ENCODE measurements around the gene SLC35D2.
"Not testable (repeated sequence)": the region's sequence is repeated elsewhere in the genome, so short reads cannot be mapped to it uniquely, and the experiment has no call there.

The SLC35D2 gene

DNA sequence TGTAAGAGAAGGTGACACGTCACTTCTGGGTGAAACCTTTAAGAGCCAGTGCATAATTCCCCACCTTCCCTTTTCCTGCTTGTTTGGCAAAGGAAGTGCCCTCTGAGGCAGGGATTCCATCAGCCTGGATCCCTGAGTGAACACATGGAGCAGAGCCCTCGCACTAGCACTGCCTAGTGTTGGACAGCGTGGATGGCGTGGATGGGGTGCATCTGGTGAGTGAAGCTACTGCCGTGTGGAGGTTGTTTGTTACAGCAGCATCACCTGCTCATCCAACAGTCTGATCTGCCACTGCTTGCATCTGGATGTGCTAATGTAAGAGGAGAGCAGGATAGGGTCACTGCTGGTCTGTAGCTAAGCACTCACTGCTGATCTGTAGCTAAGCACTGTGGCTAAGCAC lies 35.2 kb downstream of the SLC35D2 start:
- DNase-seq, result no peak

DNA sequence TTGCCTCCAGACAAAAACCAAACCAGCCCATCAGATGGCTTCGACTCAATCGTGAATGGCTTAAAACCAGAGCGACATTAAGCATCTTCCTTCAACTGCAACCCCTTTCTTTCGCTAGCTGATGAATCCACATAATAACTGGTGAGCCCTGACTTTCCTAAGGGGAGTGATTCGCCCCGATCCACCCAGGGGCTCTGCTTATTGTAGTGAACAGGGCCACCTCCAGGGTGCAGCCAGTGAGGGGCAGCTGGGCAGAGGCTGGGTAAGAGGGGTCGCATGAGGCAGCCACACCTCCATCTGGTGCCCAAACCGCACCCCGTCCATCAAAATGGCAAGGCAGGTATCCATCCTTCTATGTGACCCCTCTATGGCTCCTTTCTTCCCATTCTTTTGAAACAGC lies 38.0 kb downstream of the SLC35D2 start:
- DNase-seq, result no peak

DNA sequence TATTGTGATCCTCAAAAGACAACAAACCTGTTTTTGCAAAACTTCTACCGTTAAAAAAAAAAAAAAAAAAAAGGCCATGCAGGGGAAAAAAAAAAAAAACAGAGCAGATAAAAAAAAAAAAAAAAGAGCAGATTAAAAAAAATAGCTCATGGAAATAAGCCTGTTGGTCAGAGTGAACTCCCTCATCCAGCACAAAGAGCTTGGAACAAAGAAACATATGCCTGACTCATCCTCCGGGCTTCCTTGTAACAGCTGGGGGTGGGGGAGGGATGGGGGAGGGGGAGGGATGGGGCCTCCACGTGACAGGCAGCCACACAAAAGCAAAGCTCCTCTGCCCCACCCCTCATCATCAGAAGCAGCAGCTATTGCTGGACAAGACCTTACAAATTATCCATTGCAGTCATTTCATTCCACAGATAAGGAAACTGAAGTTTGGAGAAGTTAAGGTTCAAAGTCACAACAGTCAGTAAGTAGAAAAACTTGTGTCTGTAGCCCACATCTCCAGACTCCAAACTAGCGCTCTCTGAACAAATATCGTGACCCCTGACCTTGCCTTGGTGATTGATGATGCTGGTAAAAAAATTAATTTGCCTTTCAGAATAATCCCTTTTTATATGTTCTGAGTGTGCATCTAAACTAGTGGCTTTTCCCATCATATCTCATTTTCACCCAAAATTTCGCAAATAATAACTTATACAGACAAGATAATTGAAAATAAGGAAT lies 38.9 kb downstream of the SLC35D2 start:
- DNase-seq, result no peak

DNA sequence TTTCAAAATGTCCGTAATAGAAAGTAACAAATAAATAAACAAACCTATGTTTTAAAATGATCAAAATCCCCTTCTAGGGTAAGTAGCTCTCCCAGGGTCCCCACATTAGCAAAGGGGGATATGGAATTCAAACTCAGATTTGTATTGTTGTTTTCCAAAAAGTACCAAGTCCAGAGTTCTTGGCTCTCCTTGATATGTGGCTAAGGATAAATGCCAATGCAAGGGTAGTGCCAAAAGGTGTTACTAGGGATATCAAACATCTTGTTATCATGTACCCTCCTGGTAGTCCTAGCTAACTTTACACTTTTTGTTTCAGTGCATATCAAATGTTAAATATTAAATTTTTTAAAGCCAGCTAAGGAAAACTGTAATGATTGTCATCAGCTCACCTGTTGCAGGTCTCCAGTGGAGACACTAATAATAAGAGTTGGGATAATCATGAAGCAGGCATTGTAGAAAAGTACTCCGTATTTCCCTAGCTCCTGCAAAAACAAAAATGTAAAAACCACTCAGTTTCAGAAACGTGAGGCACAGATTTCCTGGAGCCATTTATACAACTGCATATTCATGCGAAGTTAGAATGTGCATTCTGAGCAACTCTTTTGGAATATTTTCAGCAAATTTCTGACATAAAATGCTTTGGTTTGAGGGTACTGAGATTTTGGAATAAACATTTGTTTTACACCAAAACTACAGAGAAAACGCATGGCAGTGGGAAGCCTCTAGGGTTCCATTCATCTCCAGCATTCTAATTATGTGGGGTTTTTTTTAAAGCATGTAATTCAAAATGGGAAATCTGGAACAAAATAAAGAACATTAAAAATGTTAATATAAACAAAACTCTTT lies 39.8 kb downstream of the SLC35D2 start:
- no peak for DNase-seq

DNA sequence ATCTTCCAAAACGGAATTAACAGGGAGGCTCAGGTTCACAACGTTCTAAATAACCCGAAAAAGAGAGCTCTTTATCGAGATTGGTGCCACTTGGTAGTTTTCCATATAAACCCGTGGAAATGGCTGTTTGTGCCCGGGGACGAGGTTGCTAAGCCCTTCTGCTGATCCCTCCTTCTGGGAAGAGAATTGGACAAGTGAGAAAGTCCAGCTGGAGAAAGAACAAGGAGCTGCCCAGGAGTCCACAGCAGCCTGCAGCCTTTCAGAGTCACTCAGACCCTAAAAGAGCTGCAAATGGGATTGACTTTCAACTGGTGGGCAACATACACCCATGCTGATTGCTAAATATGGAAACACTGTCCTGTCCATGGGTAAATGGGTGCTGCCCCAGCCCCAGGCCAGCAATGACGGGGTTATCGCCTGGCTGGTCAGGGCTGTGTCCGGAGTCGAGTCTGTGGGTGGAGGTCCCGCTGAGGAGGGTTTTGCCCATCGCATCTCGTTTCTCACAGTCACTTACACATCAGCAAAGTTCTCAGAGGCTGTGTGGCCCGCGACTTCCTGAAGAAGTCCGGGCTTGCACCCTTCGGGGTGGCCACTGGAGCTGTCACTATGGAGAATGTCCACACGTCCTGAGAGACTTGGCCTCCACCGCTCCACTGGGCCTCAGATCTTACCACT lies 40.8 kb downstream of the SLC35D2 start:
- no peak for DNase-seq

DNA sequence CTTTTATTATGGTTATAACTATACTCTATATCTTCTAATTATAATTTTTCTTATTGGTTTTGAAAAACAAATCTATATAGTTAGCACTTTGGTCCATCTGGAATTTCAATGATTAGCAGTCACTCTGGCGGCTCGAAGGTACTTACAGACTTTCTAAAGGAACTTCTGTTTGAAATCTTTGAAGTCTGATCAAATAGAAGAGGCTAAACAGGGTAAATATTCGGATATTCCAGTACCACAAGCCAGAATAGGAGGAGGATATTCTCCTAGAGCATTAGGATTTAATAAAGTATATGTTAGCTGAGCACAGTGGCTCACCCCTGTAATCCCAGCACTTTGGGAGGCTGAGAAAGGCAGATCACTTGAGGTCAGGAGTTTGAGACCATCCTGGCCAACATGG lies 42.8 kb downstream of the SLC35D2 start:
- DNase-seq, result no peak

DNA sequence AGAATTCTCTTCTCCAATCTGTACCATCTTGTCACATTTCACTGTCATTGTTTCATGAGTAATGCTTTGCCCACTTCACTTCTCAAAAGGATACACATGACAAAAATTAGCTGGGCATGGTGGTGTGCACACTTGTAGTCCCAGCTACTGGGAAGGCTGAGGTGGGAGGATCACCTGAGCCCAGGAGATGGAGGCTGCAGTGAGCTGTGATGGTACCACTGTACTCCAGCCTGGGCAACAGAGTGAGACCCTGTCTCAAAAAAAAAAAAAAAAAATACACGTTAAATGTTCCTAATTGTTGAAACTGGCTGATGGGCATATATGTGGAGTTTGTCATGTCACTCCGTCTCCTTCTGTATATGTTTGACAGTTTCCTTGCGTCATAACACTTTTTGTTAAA lies 45.2 kb downstream of the SLC35D2 start:
- no peak for DNase-seq

DNA sequence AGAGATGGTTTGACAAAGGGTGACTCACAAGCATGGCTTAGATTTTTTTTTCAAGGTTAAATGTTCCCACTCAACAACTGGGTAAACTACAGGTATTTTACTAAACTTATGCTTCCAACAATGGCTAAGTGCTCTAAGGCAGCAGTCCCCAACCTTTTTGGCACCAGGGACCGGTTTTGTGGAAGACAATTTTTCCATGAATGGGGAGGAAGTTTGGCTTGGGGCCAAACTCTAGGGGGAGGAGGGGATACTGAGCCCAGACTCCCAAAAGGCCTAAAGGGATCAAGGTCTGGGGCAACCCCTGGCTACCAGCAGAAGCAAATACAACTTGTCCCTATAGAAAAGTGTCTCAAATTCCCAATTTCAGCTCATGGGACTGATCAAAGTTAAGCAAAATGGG lies 49.6 kb downstream of the SLC35D2 start:
- no peak for DNase-seq

DNA sequence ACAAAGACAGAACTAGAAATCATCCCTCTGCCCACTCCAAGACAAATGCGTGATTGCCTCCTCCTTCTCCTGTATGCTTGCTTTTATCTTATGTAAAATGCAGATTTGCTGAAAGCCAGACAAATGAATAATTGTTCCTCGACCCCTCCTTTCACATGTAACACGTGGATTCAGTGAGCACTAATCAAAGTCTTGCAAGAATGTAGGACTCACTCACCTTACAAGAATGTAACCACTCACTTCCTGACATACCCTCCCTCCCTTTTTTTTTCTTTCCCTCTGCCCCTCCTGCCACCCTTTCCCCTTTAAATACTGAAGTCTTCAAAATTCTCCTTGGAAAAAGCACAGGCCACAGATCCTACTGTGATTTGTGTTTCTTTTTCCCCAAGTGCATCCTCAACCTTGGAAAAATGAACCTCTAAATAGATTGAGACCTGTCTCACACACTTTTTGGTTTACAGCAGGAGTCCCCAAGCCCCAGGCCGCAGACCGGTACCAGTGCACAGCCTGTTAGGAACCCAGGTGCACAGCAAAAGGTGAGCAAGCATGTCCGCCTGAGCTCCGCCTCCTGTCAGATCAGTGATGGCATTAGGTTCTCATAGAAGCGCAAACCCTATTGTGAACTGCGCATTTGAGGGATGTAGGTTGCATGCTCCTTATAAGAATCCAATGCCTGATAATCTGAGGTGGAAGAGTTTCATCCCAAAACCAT lies 52.1 kb downstream of the SLC35D2 start:
- DNase-seq, result no peak

DNA sequence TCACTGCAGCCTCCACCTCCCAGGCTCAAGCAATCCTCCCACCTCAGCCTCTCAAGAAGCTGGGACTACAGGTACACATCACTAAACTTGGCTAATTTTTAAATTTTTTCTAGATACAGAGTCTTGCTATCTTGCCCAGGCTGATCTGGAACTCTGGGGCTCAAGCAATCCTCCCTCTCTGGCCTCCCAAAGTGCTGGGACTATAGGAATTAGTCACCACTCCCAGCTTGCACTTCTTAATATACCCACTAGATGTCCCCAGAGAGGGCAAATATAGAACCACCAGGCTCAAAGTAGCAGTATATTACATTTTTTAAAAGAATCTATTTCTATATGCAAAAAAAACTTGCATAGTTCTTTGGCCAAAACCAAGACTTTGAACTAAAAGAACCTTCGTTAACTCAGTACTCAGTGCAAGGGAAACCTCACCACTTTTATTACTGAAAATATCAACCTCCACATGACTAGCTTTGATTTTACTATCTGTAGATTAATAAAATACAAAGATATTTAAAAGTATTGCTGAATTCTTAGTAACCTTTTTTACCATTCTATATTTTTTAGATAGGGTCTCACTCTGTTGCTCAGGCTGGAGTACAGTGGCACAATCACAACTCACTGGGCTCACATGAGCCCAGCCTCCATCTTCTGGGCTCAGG lies 55.7 kb downstream of the SLC35D2 start:
- DNase-seq, result no peak

DNA sequence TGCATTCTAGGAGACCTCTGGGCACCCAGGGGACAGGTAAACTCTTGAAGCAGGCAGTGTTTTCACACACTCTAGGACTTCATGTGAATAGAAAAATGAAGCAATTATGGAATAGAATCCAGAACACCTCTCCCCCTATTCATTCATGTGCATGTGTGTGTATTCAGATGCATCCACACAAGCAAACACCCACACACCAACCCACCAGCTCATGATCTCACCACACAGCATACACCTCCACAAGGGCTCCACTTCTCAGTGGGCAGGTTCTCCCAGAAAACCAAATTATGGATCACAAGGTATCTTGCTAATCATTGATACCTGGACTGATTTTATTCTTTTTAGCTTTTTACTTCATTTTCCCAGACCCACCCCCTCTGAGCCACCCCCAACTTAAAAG lies 60.3 kb downstream of the SLC35D2 start:
- no peak for DNase-seq

DNA sequence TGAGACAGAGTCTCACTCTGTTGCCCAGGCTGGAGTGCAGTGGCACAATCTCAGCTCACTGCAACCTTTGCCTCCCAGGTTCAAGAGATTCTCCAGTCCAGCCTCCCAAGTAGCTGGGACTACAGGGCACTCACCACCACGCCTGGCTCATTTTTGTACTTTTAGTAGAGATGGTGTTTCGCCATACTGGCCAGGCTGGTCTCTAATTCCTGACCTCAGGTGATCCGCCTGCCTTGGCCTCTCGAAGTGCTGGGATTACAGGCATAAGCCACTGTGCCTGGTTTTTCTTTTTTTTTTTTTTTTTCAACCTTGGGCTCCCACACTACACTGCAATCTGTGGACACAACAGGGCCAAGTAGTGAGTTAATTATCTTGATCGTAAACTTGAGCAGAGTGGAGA lies 60.8 kb downstream of the SLC35D2 start:
- DNase-seq, result not testable (repeated sequence)

DNA sequence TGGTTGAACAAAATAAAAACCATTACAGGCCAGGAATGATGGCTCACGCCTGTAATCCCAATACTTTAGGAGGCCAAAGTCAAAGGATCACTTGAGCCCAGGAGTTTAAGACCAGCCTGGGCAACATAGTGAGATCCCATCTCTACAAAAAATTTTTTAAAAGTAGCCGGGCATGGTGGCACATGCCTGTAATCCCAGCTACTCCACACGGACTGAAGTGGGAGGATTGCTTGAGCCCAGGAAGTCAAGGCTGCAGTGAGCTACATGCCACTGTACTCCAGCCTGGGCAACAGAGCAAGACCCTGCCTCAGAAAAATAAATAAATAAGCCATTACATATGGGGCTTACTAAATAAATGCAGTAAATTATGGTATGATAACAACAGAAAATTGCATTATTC lies 61.3 kb downstream of the SLC35D2 start:
- not testable (repeated sequence) for DNase-seq

DNA sequence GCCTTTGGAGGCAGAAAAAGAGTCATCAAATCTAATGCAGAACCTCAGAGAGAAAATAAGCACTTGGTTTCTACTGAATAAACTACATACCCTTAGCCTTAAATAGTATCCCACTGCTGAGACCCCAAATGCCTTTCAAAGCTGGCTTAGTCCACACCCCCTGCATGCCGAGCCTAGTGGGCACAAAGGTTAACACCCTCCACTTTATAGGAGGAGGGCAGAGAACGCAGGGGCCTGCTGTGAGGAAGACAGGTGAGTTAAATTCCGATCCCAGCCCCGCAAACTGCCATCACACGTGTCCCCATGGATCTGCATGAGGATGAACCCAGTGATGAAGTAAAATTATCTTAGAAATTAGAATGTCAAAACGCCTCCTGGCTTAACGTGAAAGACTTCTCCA lies 62.0 kb downstream of the SLC35D2 start:
- DNase-seq, result no peak

DNA sequence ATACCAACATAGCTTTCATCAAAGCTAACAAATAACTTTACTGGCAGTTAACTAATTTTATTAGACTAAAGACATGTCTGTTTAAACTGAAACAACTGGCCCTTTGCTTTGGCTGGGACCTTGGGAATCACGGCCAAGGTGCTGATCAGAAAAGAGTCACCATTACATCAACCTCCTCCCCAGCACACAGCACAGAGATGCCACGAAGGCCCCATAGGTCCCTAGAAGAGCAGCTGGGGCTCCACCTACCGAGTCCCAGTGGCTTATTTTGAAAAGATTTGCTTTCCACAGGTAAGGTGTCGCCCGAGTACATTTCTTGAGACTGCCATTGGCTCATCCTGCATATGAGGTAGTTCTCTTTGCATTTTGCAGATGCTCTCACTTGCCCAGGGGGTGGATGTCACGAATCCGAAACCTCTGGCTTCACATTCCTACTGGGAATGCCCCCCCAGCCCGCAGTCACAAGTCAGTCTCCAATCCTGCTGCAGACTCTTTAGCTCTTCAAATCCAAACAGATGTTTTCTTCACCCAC lies 62.7 kb downstream of the SLC35D2 start:
- no peak for DNase-seq

DNA sequence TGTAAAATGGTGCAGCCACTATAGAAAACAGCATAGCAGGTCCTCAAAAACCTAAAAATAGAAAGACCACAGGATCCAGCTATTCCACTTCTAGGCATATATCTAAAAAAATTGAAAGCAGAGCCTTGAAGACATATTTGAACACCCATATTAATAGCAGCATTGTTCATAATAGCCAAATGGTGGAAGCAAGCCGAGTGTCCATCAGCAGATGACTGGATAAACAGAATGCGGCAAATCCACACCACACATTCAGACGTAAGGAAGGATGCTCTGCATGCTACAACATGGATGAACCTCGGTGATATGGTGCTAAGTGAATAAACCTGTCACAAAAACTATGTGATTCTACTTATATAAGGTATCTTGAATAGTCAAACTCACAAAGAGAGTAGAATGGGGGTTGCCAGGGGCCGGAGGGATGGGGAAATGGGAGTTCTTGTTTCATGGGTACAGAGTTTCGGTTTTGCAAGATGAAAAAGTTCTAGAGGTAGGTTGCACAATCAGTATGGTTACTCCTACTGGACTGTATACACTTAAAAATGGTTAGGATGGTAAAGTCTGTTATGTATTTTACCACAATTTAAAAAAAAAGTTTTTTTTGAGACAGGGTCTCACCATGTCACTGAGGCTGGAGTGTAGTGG lies 64.5 kb downstream of the SLC35D2 start:
- DNase-seq, result no peak

DNA sequence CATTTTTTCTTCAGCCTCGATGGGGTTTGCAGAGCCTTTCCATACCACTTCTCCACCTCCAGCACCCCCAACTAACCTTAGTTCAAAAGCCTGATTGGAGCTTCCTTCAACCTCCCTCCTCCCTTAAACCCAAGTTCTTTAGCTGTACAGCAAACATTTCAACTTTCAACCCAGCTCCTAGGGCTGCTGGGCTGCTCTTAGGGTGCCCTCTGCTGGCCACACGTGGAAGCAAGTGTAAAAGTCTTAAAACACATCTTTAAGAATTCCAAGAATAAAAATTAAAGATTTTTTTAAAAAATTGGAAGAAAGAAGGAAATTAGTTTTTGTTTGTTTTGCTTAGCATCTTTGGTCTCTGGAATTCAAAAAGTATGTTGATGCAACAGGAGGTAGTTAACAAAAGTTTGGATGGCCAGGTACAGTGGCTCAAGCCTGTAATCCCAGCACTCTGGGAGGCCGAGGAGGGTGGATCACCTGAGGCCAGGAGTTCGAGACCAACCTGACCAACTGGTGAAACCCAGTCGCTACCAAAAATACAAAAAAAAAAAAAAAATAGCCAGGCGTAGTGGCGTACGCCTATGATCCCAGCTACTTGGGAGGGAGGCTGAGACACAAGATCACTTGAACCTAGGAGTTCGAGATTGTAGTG lies 66.1 kb downstream of the SLC35D2 start:
- DNase-seq, result no peak

DNA sequence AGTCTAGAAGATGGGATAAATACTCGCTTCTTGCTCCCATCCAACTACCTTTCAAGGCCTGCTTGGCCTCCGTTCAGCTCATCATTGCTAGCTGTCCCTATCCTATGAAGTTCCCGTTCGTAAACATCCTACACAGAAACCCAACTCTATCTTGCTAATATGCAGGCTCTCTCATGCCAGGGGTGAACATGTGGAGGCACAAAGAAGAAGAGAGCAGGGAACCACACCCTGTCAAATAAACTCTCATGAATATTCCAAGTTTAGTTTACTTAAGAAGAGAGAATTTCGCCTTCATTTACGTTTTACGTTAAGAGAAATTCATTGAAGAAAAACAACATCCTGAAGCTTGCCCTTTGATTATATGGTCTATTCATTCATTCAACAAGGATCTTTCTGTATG lies 73.7 kb downstream of the SLC35D2 start:
- DNase-seq, result no peak

DNA sequence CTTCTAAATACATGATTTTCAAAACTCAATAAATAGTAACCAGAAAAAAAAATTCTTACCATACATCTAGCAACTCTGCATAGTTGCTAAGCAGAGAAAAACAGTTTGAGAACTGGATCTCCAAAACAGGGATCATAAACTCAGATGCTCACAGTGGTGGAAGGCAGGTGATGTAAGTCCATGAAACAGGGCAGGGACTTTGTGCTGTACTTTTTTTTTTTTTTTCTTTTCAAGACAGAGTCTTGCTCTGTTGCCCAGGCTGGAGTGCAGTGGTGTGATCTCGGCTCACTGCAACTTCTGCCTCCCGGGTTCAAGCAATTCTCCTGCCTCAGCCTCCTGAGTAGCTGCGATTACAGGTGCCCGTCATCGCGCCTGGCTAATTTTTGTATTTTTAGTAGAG lies 76.6 kb downstream of the SLC35D2 start:
- DNase-seq, result not testable (repeated sequence)

DNA sequence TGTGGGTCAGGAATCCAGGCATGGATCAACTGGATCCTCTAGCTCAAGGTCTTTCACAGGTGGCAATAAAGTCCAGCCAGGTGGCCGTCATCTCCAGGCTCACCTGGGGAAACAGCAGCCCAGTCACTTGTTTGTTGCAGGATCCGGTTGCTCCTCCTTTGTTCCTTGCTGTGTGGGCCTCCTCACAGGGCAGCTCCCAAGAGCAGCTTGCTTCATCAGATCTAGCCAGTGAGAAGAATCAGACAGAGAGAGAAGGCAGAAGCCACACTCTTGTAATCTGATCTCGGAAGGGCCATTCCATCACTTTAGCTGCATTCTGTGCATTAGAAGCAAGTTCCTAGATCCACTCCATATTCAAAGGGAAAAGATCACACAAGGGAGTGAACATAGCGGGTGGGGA lies 78.3 kb downstream of the SLC35D2 start:
- no peak for DNase-seq

DNA sequence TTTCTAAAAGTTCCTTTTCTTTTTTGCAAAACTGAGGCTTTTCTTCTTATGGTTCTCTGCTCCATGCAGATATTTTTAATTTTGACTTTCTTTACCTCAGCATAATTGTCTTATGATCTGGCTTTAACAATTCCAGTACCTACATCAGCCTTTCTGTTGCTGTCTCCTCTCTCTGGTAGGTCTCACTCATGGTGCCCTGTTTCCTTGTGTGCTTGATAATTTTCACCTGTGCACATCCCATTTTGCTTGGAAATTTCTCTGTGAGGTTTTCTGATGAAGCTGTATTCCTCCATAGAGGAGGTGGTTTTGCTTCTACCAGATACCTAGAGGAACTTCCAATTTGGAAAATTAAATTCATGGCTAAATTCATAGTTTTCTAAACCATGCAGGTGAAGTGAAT lies 79.3 kb downstream of the SLC35D2 start:
- no peak for DNase-seq
